MM.1S (cell line): ENCODE measurements around the gene INPP4A.

Experiments
- EZH2 ChIP-seq: fragments of 300-600 bp; sonication (generic); optimal IDR thresholded peaks from 2 replicates; pipeline ENCODE3; 2017; ENCODE audit warnings: low read depth, mild to moderate bottlenecking, antibody characterized with exemption, low read length, mixed read lengths
- EZH2phosphoT487 ChIP-seq: fragments of 300-600 bp; sonication (generic); IDR thresholded peaks from 2 replicates; pipeline ENCODE4 v1.6.1; 2018; ENCODE audit warnings: antibody characterized with exemption, low read length
- TF ChIP-seq, protein P1 (sequence below): fragments of 300-600 bp; sonication (generic); IDR thresholded peaks from 2 replicates; pipeline ENCODE4 v1.5.1; 2016; ENCODE audit warnings: antibody characterized with exemption, low read length, mixed read lengths

DNA sequence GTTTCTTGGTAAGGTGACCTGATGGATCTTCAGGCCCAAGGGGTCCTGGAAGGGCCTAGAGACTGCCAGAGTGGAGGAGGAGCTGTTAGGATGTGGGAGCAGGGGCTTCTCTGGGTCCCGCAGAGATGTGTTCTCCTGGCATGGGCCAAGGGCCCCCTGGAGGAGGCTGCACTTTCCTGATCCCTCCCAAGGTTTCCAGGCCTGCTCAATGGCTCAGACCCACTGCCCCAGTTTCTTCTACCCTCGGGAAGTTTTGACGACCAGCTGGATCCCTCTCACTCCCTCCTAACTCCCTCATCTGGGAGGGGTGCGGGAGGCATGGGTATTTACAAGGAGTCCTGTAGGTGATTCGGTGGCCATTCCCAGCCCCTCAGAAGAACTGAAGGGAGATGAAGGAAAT, 127.6 kb downstream of the INPP4A start:
- TF ChIP-seq, protein P1, sequence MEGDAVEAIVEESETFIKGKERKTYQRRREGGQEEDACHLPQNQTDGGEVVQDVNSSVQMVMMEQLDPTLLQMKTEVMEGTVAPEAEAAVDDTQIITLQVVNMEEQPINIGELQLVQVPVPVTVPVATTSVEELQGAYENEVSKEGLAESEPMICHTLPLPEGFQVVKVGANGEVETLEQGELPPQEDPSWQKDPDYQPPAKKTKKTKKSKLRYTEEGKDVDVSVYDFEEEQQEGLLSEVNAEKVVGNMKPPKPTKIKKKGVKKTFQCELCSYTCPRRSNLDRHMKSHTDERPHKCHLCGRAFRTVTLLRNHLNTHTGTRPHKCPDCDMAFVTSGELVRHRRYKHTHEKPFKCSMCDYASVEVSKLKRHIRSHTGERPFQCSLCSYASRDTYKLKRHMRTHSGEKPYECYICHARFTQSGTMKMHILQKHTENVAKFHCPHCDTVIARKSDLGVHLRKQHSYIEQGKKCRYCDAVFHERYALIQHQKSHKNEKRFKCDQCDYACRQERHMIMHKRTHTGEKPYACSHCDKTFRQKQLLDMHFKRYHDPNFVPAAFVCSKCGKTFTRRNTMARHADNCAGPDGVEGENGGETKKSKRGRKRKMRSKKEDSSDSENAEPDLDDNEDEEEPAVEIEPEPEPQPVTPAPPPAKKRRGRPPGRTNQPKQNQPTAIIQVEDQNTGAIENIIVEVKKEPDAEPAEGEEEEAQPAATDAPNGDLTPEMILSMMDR: no peak
- TF ChIP-seq EZH2 (no peak), EZH2phosphoT487 (no peak)
